WTC11 (cell line): Measurements from ENCODE around the gene FGF14.

Experiments
- ATF3 ChIP-seq: sonication (generic); formaldehyde crosslinking; conservative IDR thresholded peaks from 2 replicates; pipeline ENCODE4 v1.8.1; 2022; ENCODE audit warnings: mild to moderate bottlenecking, missing genetic modification reagents
- ATF6 ChIP-seq: sonication (generic); formaldehyde crosslinking; IDR thresholded peaks from 2 replicates; pipeline ENCODE4 v1.8.1; 2023; ENCODE audit warnings: mild to moderate bottlenecking, missing genetic modification reagents
- CBFB ChIP-seq: sonication (generic); formaldehyde crosslinking; IDR thresholded peaks from 2 replicates; pipeline ENCODE4 v1.8.1; 2022; ENCODE audit warnings: mild to moderate bottlenecking, low read depth, missing genetic modification reagents
- CREB1 ChIP-seq: sonication (generic); formaldehyde crosslinking; IDR thresholded peaks from 2 replicates; pipeline ENCODE4 v1.8.0; 2023; ENCODE audit warnings: mild to moderate bottlenecking, missing genetic modification reagents
- FOXJ3 ChIP-seq: sonication (generic); formaldehyde crosslinking; IDR thresholded peaks from 2 replicates; pipeline ENCODE4 v1.9.0; 2021; ENCODE audit warnings: missing genetic modification reagents, mild to moderate bottlenecking, borderline replicate concordance
- FOXP1 ChIP-seq: sonication (generic); formaldehyde crosslinking; IDR thresholded peaks from 2 replicates; pipeline ENCODE4 v1.8.0; 2022; ENCODE audit warnings: missing genetic modification reagents, mild to moderate bottlenecking, moderate library complexity, borderline replicate concordance
- IRF2 ChIP-seq: sonication (generic); formaldehyde crosslinking; IDR thresholded peaks from 2 replicates; pipeline ENCODE4 v1.8.0; 2022; ENCODE audit warnings: low read depth, missing genetic modification reagents, borderline replicate concordance
- KAT7 ChIP-seq: sonication (generic); formaldehyde crosslinking; IDR thresholded peaks from 2 replicates; pipeline ENCODE4 v1.8.1; 2023; ENCODE audit warnings: missing genetic modification reagents, mild to moderate bottlenecking, borderline replicate concordance
- NFYB ChIP-seq: sonication (generic); formaldehyde crosslinking; conservative IDR thresholded peaks from 2 replicates; pipeline ENCODE4 v1.8.0; 2022; ENCODE audit warnings: low read depth, missing genetic modification reagents
- TEAD1 ChIP-seq: sonication (generic); formaldehyde crosslinking; IDR thresholded peaks from 2 replicates; pipeline ENCODE4 v1.8.0; 2022; ENCODE audit warnings: mild to moderate bottlenecking, missing genetic modification reagents
- ZNF671 ChIP-seq: fragments of 250-450 bp; sonication (Bioruptor Pico); IDR thresholded peaks from 2 replicates; pipeline ENCODE4 v1.8.0; 2021; ENCODE audit warnings: mild to moderate bottlenecking
- TF ChIP-seq, protein P1 (sequence below): fragments of 200-600 bp; IDR thresholded peaks from 2 replicates; pipeline ENCODE4 v1.8.0; 2022; ENCODE audit warnings: antibody characterized with exemption
- TF ChIP-seq, protein P2 (sequence below): sonication (generic); formaldehyde crosslinking; IDR thresholded peaks from 2 replicates; pipeline ENCODE4 v1.8.1; 2022; ENCODE audit warnings: mild to moderate bottlenecking, missing genetic modification reagents, moderate library complexity, borderline replicate concordance
- TF ChIP-seq, protein P3 (sequence below): fragments of 250-450 bp; sonication (Bioruptor Pico); IDR thresholded peaks from 2 replicates; pipeline ENCODE4 v1.9.0; 2021; ENCODE audit warnings: moderate library complexity, mild to moderate bottlenecking, inconsistent platforms, borderline replicate concordance

GRCh38 chr13:101965096-101965495 lies 436.8 kb downstream of the FGF14 start:
- TF ChIP-seq CREB1 (CRISPR knock-in tag): no peak
- TF ChIP-seq, protein P1, sequence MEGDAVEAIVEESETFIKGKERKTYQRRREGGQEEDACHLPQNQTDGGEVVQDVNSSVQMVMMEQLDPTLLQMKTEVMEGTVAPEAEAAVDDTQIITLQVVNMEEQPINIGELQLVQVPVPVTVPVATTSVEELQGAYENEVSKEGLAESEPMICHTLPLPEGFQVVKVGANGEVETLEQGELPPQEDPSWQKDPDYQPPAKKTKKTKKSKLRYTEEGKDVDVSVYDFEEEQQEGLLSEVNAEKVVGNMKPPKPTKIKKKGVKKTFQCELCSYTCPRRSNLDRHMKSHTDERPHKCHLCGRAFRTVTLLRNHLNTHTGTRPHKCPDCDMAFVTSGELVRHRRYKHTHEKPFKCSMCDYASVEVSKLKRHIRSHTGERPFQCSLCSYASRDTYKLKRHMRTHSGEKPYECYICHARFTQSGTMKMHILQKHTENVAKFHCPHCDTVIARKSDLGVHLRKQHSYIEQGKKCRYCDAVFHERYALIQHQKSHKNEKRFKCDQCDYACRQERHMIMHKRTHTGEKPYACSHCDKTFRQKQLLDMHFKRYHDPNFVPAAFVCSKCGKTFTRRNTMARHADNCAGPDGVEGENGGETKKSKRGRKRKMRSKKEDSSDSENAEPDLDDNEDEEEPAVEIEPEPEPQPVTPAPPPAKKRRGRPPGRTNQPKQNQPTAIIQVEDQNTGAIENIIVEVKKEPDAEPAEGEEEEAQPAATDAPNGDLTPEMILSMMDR: no peak
- no peak for TF ChIP-seq FOXJ3
- no peak for TF ChIP-seq IRF2 (CRISPR knock-in tag)
- no peak for TF ChIP-seq TEAD1 (CRISPR knock-in tag)
- no peak for TF ChIP-seq ATF3
- TF ChIP-seq ATF6 (CRISPR knock-in tag): no peak
- TF ChIP-seq FOXP1 (CRISPR knock-in tag): no peak
- TF ChIP-seq ZNF671: no peak
- TF ChIP-seq, protein P2, sequence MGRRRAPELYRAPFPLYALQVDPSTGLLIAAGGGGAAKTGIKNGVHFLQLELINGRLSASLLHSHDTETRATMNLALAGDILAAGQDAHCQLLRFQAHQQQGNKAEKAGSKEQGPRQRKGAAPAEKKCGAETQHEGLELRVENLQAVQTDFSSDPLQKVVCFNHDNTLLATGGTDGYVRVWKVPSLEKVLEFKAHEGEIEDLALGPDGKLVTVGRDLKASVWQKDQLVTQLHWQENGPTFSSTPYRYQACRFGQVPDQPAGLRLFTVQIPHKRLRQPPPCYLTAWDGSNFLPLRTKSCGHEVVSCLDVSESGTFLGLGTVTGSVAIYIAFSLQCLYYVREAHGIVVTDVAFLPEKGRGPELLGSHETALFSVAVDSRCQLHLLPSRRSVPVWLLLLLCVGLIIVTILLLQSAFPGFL (CRISPR knock-in tag): no peak
- no peak for TF ChIP-seq NFYB (CRISPR knock-in tag)
- no peak for TF ChIP-seq KAT7 (CRISPR knock-in tag)
- TF ChIP-seq, protein P3, sequence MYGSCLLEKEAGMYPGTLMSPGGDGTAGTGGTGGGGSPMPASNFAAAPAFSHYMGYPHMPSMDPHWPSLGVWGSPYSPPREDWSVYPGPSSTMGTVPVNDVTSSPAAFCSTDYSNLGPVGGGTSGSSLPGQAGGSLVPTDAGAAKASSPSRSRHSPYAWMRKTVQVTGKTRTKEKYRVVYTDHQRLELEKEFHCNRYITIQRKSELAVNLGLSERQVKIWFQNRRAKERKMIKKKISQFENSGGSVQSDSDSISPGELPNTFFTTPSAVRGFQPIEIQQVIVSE (CRISPR knock-in tag): no peak
- TF ChIP-seq CBFB (CRISPR knock-in tag): no peak
